A549 (cell line): ENCODE measurements around the gene TCEANC2.

Experiments
- CEBPB ChIP-seq, 2 experiments: fragments of >200 bp in 1 of 2; sonication (Bioruptor Twin) in 1 of 2; formaldehyde crosslinking in 1 of 2; IDR thresholded peaks; 2 replicates each; pipeline ENCODE4 v1.6.1; 2012 to 2016
- CTCF ChIP-seq: fragments of >200 bp; sonication (Bioruptor Twin); formaldehyde crosslinking; IDR thresholded peaks from 3 replicates; pipeline ENCODE4 v1.5.1; 2016
- ELK1 ChIP-seq: fragments of 150-350 bp; IDR thresholded peaks from 2 replicates; pipeline ENCODE4 v1.6.1; 2014; ENCODE audit warnings: low read depth, mild to moderate bottlenecking, low read length
- FOSB ChIP-seq: fragments of 250-450 bp; sonication (Bioruptor Pico); IDR thresholded peaks from 2 replicates; pipeline ENCODE4 v1.5.0; 2020; ENCODE audit warnings: mild to moderate bottlenecking, moderate library complexity
- HMGXB4 ChIP-seq: fragments of 250-450 bp; sonication (Bioruptor Pico); IDR thresholded peaks from 2 replicates; pipeline ENCODE4 v1.5.0; 2021; ENCODE audit warnings: mild to moderate bottlenecking, moderate library complexity, borderline replicate concordance
- NFE2L2 ChIP-seq: fragments of 150-350 bp; conservative IDR thresholded peaks from 2 replicates; pipeline ENCODE4 v1.6.1; 2014; ENCODE audit warnings: low read length
- NPAS2 ChIP-seq: fragments of 250-450 bp; sonication (Bioruptor Pico); IDR thresholded peaks from 2 replicates; pipeline ENCODE4 v1.8.0; 2022; ENCODE audit warnings: mild to moderate bottlenecking, moderate library complexity, borderline replicate concordance
- POLR2A ChIP-seq: IDR thresholded peaks from 2 replicates; pipeline ENCODE4 v1.6.1; 2012; ENCODE audit warnings: mild to moderate bottlenecking, low read length
- POLR2AphosphoS2 ChIP-seq: conservative IDR thresholded peaks from 2 replicates; pipeline ENCODE4 v1.6.1; 2012; ENCODE audit warnings: low read length, improper control_type of control experiment, inconsistent platforms
- RCOR1 ChIP-seq: fragments of 150-350 bp; IDR thresholded peaks from 2 replicates; pipeline ENCODE4 v1.6.1; 2014; ENCODE audit warnings: antibody characterized with exemption, low read length, low read depth
- RNF2 ChIP-seq: fragments of 200-600 bp; sonication (generic); IDR thresholded peaks from 2 replicates; pipeline ENCODE4 v1.6.1; 2016; ENCODE audit warnings: low read depth, mild to moderate bottlenecking, antibody characterized with exemption, moderate library complexity, borderline replicate concordance

- no peak for TF ChIP-seq CTCF
- no peak for TF ChIP-seq RNF2
- TF ChIP-seq POLR2A = no peak
- no peak for TF ChIP-seq HMGXB4 (CRISPR knock-in tag)
- no peak for TF ChIP-seq CEBPB (IDR thresholded peaks at IDR 0.05)
- no peak for TF ChIP-seq FOSB (CRISPR knock-in tag)
- TF ChIP-seq POLR2AphosphoS2 = no peak
- no peak for TF ChIP-seq NFE2L2
- TF ChIP-seq ELK1 = no peak
- no peak for TF ChIP-seq NPAS2
- TF ChIP-seq RCOR1 = no peak
Measured at GRCh38 chr1:54127594-54128300, 74.3 kb downstream of the TCEANC2 start.
